Measurements from ENCODE around the gene OR3A2.
"Not testable (repeated sequence)": the region's sequence is repeated elsewhere in the genome, so short reads cannot be mapped to it uniquely, and the experiment has no call there.

Gene OR3A2

DNA sequence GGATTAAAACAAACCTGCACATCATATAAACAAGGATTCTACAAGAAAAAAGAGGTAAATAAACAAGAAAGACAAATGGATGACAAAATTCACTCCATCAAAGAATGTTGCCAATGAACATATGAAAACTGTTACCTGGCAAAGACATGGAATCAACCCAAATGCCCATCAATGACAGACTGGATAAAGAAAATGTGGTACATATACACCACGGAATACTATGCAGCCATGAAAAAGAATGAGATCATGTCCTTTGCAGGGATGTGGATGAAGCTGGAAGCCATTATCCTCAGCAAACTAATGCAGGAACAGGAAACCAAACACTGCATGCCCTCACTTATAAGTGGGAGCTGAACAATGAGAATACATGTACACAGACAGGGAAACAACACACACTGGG lies 92.6 kb downstream of the OR3A2 start:
- not testable (repeated sequence) for DNase-seq (ENCODE audit: low spot score)

DNA sequence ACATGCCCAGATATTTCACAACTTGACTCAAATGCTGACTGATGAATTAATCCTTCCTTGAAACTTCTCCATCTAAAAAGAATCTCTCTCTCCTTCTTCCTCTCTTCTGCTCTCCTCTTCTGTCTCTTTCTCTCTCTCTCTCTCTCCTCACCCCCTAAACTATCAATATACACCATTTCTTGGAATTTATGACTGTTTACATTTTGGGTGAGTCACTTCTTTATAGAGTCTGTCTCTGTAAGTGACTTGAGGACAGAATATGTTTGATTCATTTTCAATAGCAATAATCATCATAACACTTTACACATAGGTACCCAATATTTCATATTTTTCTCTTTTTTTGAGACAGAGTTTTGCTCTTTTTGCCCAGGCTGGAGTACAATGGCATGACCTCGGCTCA lies 103.2 kb downstream of the OR3A2 start:
- DNase-seq (ENCODE audit: low spot score) = no peak

DNA sequence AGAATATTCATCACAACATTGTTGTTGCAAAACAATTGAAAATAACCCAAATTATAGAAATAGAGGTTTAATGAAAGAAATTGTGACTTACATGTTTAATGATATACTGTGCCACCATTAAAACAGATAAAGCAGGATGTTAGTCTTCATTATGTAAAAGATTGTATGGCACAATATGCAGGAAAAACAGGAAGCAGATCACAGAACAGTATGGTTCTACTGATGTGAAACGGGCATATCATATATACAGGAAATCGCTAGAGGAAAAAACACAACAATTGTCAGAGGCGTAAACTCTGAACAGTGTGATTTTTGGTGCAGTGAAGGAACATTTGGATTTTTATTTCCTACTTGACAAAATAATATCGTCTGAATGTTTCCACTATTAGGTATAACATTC lies 110.0 kb downstream of the OR3A2 start:
- no peak for DNase-seq (ENCODE audit: low spot score)

DNA sequence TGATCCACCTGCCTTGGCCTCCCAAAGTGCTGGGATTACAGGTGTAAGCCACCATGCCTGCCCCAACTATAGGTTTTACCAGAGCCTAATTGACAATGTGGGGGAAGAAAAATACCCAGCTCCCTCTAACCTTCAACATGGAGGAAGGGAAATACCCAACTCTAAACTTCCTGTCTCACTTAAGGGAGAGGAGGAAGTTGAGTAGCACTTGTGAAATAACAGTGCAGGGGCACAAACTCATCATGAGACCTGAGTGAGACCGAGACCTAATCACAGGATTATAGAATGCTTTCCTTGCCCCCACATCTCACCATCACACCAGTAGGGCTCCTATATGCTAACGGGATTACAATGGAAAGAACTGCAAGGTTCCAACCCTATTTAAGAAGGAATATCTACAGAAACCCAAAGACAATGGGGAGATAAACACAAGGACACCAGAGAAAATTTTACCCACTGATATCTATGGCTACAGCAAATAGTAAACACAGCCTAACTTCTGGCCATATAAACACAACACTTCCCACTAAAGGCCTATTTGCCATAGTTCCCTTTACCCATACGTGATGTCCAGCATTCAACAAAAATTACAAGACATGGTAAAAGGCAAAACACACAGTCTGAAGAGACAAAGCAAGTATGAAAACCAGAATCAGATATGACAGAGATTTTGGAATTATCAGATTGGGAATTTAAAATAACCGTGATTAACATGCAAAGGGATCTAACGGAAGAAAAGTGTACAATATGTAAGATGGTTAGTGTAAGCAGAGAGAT lies 114.8 kb downstream of the OR3A2 start:
- DNase-seq (ENCODE audit: low spot score) = no peak

DNA sequence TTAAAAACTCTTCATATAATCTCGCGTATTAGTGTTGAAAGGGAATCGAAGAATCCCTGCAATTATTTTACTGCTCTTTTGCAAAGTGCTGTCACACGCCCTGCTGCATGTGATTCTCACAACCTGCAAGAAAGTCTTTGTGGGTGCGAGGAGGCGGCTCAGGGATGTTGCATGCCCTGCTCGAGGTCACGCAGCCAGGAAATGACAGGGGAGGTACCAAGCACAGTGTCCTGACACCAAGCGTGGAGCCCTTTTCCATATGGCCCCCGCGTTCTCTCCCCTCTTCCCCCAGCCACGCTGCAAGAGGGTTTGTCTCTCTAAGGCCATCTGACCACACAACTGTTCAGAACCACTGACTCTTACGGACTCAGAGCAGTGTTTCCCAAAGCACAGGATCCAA lies 125.5 kb downstream of the OR3A2 start:
- peak; percentile 35 for DNase-seq (ENCODE audit: low spot score)

DNA sequence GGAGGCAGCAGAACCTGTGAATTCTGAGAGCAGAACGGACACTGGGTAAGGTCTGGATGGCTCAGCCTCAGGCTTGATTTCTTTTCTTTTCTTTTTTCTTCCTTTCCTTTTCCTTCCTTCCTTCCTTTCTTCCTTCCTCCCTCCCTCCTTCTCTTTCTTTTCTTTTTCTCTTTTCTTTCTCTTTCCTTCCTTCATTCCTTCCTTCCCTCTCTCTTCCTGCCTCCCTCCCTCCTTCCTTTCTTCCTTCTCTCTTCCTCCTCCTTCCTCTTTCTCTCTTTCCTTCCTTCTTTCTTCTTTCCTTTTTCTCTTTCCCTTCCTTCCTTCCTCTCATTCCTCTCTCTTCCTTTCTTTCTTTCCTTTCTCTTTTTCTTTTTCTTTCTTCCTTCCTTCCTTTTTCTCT lies 125.9 kb downstream of the OR3A2 start:
- no peak for DNase-seq (ENCODE audit: low spot score)

DNA sequence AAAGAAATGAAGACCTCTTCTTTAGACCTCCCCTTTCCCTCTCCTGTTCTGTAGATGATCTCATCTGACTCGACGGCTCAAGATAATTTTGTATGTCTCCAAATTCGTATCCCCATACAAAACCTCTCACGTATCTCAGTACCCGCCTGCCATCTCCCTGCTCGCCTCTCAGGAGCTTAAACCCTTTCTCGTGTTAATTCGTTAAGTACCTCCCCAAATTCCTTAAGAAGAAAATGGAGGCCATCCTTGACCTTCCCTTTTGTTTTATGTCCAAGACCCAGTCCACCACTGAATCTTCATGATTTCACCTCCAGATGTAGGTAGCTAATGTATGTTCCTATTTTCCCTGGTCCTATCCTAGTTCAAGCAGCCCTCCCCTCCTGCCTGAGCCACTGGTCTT lies 129.5 kb downstream of the OR3A2 start:
- DNase-seq (ENCODE audit: low spot score) = no peak

DNA sequence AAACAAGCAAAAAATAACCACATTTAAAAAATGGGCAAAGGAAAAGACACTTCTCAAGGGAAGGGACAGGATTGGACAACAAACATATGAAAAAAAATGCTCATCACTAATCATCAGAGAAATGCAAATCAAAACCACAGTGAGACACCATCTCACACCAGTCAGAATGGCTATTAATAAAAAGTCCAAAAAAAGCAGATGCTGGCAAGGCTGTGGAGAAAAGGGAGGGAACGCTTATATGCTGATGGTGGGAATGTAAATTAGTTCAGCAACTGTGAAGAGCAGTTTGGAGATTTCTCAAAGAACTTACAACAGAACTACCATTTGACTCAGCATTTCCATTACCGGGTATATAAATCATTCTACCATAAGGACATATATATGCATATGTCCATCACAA lies 137.1 kb downstream of the OR3A2 start:
- not testable (repeated sequence) for DNase-seq (ENCODE audit: low spot score)

DNA sequence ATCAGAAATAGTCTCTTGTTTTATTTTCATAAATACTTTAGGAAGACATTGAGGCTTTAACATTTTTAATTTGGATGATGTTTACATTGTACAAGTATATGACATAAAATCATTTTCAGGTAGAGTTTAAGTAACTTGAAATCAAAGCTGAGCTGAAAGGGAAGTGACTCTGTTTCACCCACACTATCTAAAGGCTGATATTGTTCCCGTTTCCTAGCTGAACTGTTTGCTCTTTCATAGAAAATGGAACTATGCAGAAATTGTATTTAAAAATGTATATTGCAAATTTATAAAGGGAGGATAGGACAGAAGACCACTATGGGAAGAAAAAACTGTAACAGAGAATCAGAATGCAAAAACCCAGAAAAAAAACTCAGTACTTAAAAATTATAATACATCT lies 141.3 kb downstream of the OR3A2 start:
- not testable (repeated sequence) for DNase-seq (ENCODE audit: low spot score)

DNA sequence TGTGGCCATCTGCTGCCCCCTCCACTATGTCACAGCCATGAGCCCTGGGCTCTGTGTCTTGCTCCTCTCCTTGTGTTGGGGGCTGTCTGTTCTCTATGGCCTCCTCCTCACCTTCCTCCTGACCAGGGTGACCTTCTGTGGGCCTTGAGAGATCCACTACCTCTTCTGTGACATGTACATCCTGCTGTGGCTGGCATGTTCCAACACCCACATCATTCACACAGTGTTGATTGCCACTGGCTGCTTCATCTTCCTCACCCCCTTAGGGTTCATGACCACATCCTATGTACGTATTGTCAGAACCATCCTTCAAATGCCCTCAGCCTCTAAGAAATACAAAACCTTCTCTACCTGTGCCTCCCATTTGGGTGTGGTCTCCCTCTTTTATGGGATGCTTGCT lies 145.1 kb downstream of the OR3A2 start:
- DNase-seq (ENCODE audit: low spot score) = not testable (repeated sequence)

DNA sequence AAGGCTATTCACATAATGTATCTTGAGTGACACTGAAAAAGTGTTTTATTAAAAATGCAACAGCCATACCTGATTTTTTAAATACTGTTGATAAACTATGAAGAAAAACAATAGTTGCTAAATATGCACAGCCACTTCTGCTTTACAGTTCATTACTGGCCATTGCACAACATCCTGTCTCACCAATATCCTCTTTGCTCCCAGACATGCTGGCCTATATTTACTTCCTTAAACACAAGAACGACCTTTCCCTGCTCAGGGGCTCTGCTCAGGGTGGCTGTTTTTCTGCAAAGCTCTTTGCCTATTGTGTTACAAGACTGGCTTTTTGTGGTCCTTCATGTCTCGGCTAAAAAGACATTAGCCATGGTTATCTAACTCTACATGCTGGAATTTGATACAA lies 147.4 kb downstream of the OR3A2 start:
- DNase-seq (ENCODE audit: low spot score) = not testable (repeated sequence)

DNA sequence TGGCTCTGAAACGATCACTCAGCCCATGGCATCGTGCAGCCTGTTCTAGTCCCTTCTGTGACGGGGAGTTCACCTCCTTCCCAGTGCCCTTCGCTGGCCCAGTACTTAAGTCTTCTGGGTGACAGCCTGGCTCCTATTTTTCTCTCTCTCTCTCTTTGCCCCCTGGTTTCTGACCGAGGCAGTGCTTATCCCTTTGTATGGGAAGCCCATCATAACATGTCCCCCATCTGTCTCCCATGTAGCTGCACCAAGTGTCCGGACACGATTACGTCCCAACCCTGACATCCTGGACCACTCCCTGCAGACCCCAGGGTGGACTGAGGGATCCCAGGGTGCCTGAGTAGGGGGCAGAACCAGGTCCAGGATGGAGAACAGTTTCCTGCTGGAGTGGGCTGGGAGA lies 153.8 kb downstream of the OR3A2 start:
- not testable (repeated sequence) for DNase-seq (ENCODE audit: low spot score)
